ENCODE results near the gene ARHGAP4.

Gene ARHGAP4

GRCh38 chrX:153877571-153878261 lies 48.3 kb downstream of the ARHGAP4 start:
- no peak for DNase-seq

- no peak for DNase-seq
These were observed 50.0 kb downstream of the ARHGAP4 start for GRCh38 chrX:153876112-153876491.

GRCh38 chrX:153875391-153876111 lies 50.5 kb downstream of the ARHGAP4 start:
- DNase-seq: peak; percentile 50

GRCh38 chrX:153874366-153875125 lies 51.5 kb downstream of the ARHGAP4 start:
- no peak for DNase-seq

GRCh38 chrX:153874085-153874365 lies 52.0 kb downstream of the ARHGAP4 start:
- no peak for DNase-seq

- no peak for DNase-seq
These were observed 52.6 kb downstream of the ARHGAP4 start for GRCh38 chrX:153873282-153874084.

- DNase-seq: no peak
These were observed 53.9 kb downstream of the ARHGAP4 start for GRCh38 chrX:153871946-153872878.

GRCh38 chrX:153871451-153871850 lies 54.6 kb downstream of the ARHGAP4 start:
- DNase-seq: no peak

GRCh38 chrX:153870791-153871360 lies 55.2 kb downstream of the ARHGAP4 start:
- DNase-seq: no peak

- no peak for DNase-seq
These were observed 55.8 kb downstream of the ARHGAP4 start for GRCh38 chrX:153870288-153870690.

GRCh38 chrX:153869473-153870287 lies 56.4 kb downstream of the ARHGAP4 start:
- DNase-seq: no peak

GRCh38 chrX:153868576-153869472 lies 57.2 kb downstream of the ARHGAP4 start:
- no peak for DNase-seq

- DNase-seq: no peak
These were observed 58.4 kb downstream of the ARHGAP4 start for GRCh38 chrX:153867671-153868070.

GRCh38 chrX:153867139-153867538 lies 58.9 kb downstream of the ARHGAP4 start:
- no peak for DNase-seq

- no peak for DNase-seq
These were observed 59.6 kb downstream of the ARHGAP4 start for GRCh38 chrX:153866302-153867019.

GRCh38 chrX:153865685-153866084 lies 60.4 kb downstream of the ARHGAP4 start:
- DNase-seq: no peak

GRCh38 chrX:153865321-153865580 lies 60.8 kb downstream of the ARHGAP4 start:
- no peak for DNase-seq

- DNase-seq: no peak
These were observed 61.3 kb downstream of the ARHGAP4 start for GRCh38 chrX:153864561-153865320.
